HG03439 (cell line): ENCODE measurements around the gene TCF7.
A peak's percentile ranks its signal among the peaks of the same experiment; 100 is the strongest.

Experiments used
- ATAC-seq: cut with Tn5 transposase; IDR thresholded peaks from one replicate; pipeline ENCODE4 v1.9.1; 2021; ENCODE audit warnings: mild to moderate bottlenecking, moderate library complexity; ENCODE audit not compliant: unreplicated experiment

The TCF7 gene

GRCh38 chr5:134113902-134114875 lies at the start of gene TCF7:
TSS of gene TCF7 (plus strand) at chr5:134114681. CDS start at chr5:134114907, 226 bp downstream.
- ATAC-seq = peak; percentile 78

- ATAC-seq = no peak
Measured at GRCh38 chr5:134069553-134069952, 44.9 kb upstream of the TCF7 start.

GRCh38 chr5:134070725-134071613 lies 43.5 kb upstream of the TCF7 start:
- ATAC-seq = no peak

- ATAC-seq = no peak
Measured at GRCh38 chr5:134071614-134072207, 42.8 kb upstream of the TCF7 start.

- no peak for ATAC-seq
Measured at GRCh38 chr5:134072471-134073210, 41.8 kb upstream of the TCF7 start.

GRCh38 chr5:134073404-134073803 lies 41.1 kb upstream of the TCF7 start:
- no peak for ATAC-seq

- no peak for ATAC-seq
Measured at GRCh38 chr5:134075102-134075501, 39.4 kb upstream of the TCF7 start.

GRCh38 chr5:134077926-134078580 lies 36.4 kb upstream of the TCF7 start:
- ATAC-seq = no peak

- ATAC-seq = no peak
Measured at GRCh38 chr5:134079748-134080581, 34.5 kb upstream of the TCF7 start.

GRCh38 chr5:134082264-134082992 lies 32.1 kb upstream of the TCF7 start:
- no peak for ATAC-seq

- no peak for ATAC-seq
Measured at GRCh38 chr5:134083517-134083916, 31.0 kb upstream of the TCF7 start.

GRCh38 chr5:134084022-134084565 lies 30.4 kb upstream of the TCF7 start:
- no peak for ATAC-seq

GRCh38 chr5:134084570-134084969 lies 29.9 kb upstream of the TCF7 start:
- no peak for ATAC-seq

GRCh38 chr5:134085411-134085810 lies 29.1 kb upstream of the TCF7 start:
- ATAC-seq = no peak

- ATAC-seq = no peak
Measured at GRCh38 chr5:134086225-134086942, 28.1 kb upstream of the TCF7 start.

- no peak for ATAC-seq
Measured at GRCh38 chr5:134086943-134087305, 27.6 kb upstream of the TCF7 start.

GRCh38 chr5:134088291-134088690 lies 26.2 kb upstream of the TCF7 start:
- no peak for ATAC-seq
